PFSK-1 (cell line): ENCODE measurements around the gene AHSG.

Source experiments
- FOXP2 ChIP-seq: optimal IDR thresholded peaks from 2 replicates; pipeline ENCODE3; 2011; ENCODE audit warnings: borderline replicate concordance, control low read depth, inconsistent platforms; ENCODE audit not compliant: insufficient read depth; ENCODE audit errors: extremely low read length, extremely low read depth
- POLR2AphosphoS5 ChIP-seq: IDR thresholded peaks from 2 replicates; pipeline ENCODE4 v1.6.1; 2012; ENCODE audit warnings: low read depth, mild to moderate bottlenecking, control low read depth, low read length, moderate library complexity
- REST ChIP-seq, 2 experiments: IDR thresholded peaks; 2 replicates each; pipeline versions ENCODE4 v1.6.1 to v1.8.0; 2011 to 2012; ENCODE audit warnings: low read depth in 2 of 2, low read length in 2 of 2, control low read depth in 1 of 2, inconsistent platforms in 1 of 2, mild to moderate bottlenecking in 1 of 2, moderate library complexity in 1 of 2; ENCODE audit not compliant: insufficient read depth in 1 of 2
- SIN3A ChIP-seq: IDR thresholded peaks from 2 replicates; pipeline ENCODE4 v1.6.1; 2012; ENCODE audit warnings: mild to moderate bottlenecking, low read length, moderate library complexity, borderline replicate concordance; ENCODE audit not compliant: insufficient read depth
- TAF1 ChIP-seq: IDR thresholded peaks from 2 replicates; pipeline ENCODE4 v1.6.1; 2012; ENCODE audit warnings: low read length, control low read depth, borderline replicate concordance; ENCODE audit not compliant: insufficient read depth

The AHSG gene

GRCh38 chr3:186646106-186646505 lies 33.2 kb downstream of the AHSG start:
- TF ChIP-seq REST (IDR thresholded peaks at IDR 0.05; ENCODE audit: insufficient read depth in 1 of 2, low read depth in 2 of 2, low read length in 2 of 2) (no peak), FOXP2 (no peak), POLR2AphosphoS5 (no peak), TAF1 (no peak), SIN3A (no peak)

- TF ChIP-seq REST (IDR thresholded peaks at IDR 0.05; ENCODE audit: insufficient read depth in 1 of 2, low read depth in 2 of 2, low read length in 2 of 2) (no peak), SIN3A (no peak), POLR2AphosphoS5 (no peak), TAF1 (no peak), FOXP2 (no peak)
Measured at GRCh38 chr3:186646841-186647240, 34.0 kb downstream of the AHSG start.

GRCh38 chr3:186648851-186649250 lies 36.0 kb downstream of the AHSG start:
- no peak for TF ChIP-seq TAF1
- no peak for TF ChIP-seq SIN3A
- TF ChIP-seq POLR2AphosphoS5: no peak
- TF ChIP-seq REST (IDR thresholded peaks at IDR 0.05; ENCODE audit: insufficient read depth in 1 of 2, low read depth in 2 of 2, low read length in 2 of 2): no peak
- no peak for TF ChIP-seq FOXP2

- no peak for TF ChIP-seq TAF1
- no peak for TF ChIP-seq FOXP2
- no peak for TF ChIP-seq POLR2AphosphoS5
Measured at GRCh38 chr3:186651678-186652215, 38.9 kb downstream of the AHSG start.

- no peak for TF ChIP-seq REST (IDR thresholded peaks at IDR 0.05; ENCODE audit: insufficient read depth in 1 of 2, low read depth in 2 of 2, low read length in 2 of 2)
Measured at GRCh38 chr3:186653080-186653707, 40.3 kb downstream of the AHSG start.
